HFFc6 (cell line): ENCODE measurements around the gene WDR49. TPM values are rescaled to one million over a fixed set of nuclear protein-coding genes. Genes with fewer than 3 reads are reported as not detected.

Source experiments
- DNase-seq: peaks from one replicate; pipeline ENCODE4 v3.0.0-alpha.2; 2018
- H3K27ac Mint-ChIP-seq: 2 replicates; pipeline ENCODE4 v1.8.0; 2020; ENCODE audit warnings: mild to moderate bottlenecking, mixed read lengths
- H3K27me3 Mint-ChIP-seq: 2 replicates; pipeline ENCODE4 v1.8.0; 2021; ENCODE audit warnings: mild to moderate bottlenecking, moderate library complexity, mixed read lengths; ENCODE audit not compliant: insufficient read depth
- H3K36me3 Mint-ChIP-seq: 2 replicates; pipeline ENCODE4 v1.8.0; 2021; ENCODE audit warnings: low read depth, mixed read lengths
- H3K4me1 Mint-ChIP-seq: 2 replicates; pipeline ENCODE4 v1.8.0; 2020; ENCODE audit warnings: low read depth, mixed read lengths
- H3K4me3 Mint-ChIP-seq: 2 replicates; pipeline ENCODE4 v1.8.0; 2020; ENCODE audit warnings: mild to moderate bottlenecking, moderate library complexity, mixed read lengths
- H3K9me3 Mint-ChIP-seq: 2 replicates; pipeline ENCODE4 v1.8.0; 2020; ENCODE audit warnings: mild to moderate bottlenecking, mixed read lengths
- CTCF ChIP-seq: fragments of 200-600 bp; sonication (generic); IDR thresholded peaks from 2 replicates; pipeline ENCODE4 v1.5.0; 2021; ENCODE audit warnings: antibody characterized with exemption, mild to moderate bottlenecking
- total RNA-seq, 6 experiments: library from RNA; stranded (reverse); fragmentation: NEBNext Ultra II Directional; extraction: Animal tissue kit (Norgen Biotek cat#: 25700); gene quantifications; 2 replicates in 1 of 6; 3 replicates in 5 of 6; pipeline ENCODE4 v1.2.3, GENCODE V29; 2021

The WDR49 gene
- total RNA-seq, 6 experiments from 2014 or later: not detected

- TF ChIP-seq CTCF: no peak
- Mint-ChIP-seq H3K4me1 (no peaks in the 10 kb centered on the region), H3K9me3 (peaks cover 33% of the 10 kb centered on the region), H3K36me3 (no peaks in the 10 kb centered on the region), H3K27ac (no peak overlapping the region), H3K27me3 (no peaks in the 10 kb centered on the region), H3K4me3 (no peak overlapping the region)
- DNase-seq: no peak
Observed at GRCh38 chr3:167450675-167451074, 203.1 kb downstream of the WDR49 start.

GRCh38 chr3:167450195-167450594, 203.5 kb downstream of the WDR49 start:
- no peak for DNase-seq
- no peaks in the 10 kb centered on the region for H3K4me1 Mint-ChIP-seq
- H3K9me3 Mint-ChIP-seq: peaks cover 35% of the 10 kb centered on the region
- H3K4me3 Mint-ChIP-seq: no peak overlapping the region
- no peak for TF ChIP-seq CTCF
- no peaks in the 10 kb centered on the region for H3K36me3 Mint-ChIP-seq
- no peak overlapping the region for H3K27ac Mint-ChIP-seq
- H3K27me3 Mint-ChIP-seq: no peaks in the 10 kb centered on the region

GRCh38 chr3:167445491-167445890, 208.3 kb downstream of the WDR49 start:
- Mint-ChIP-seq H3K27me3 (no peaks in the 10 kb centered on the region), H3K4me3 (no peak overlapping the region)

GRCh38 chr3:167441256-167441655, 212.5 kb downstream of the WDR49 start:
- 0 out of 2 replicates have a peak, but pooled peaks cover 3% of the 10 kb centered on the region for H3K36me3 Mint-ChIP-seq
- peaks cover 37% of the 10 kb centered on the region for H3K9me3 Mint-ChIP-seq
- H3K27ac Mint-ChIP-seq: no peak overlapping the region
- H3K4me1 Mint-ChIP-seq: no peaks in the 10 kb centered on the region
- H3K4me3 Mint-ChIP-seq: no peak overlapping the region
- TF ChIP-seq CTCF: no peak
- no peaks in the 10 kb centered on the region for H3K27me3 Mint-ChIP-seq
- no peak for DNase-seq

More at GRCh38 chr3:167445491-167445890, 208.3 kb downstream of the WDR49 start:
- Mint-ChIP-seq H3K36me3 (0 out of 2 replicates have a peak, but pooled peaks cover 3% of the 10 kb centered on the region), H3K9me3 (peaks cover 42% of the 10 kb centered on the region), H3K4me1 (no peaks in the 10 kb centered on the region), H3K27ac (no peak overlapping the region)
- DNase-seq: no peak
- TF ChIP-seq CTCF: no peak

GRCh38 chr3:167437428-167438139, 216.2 kb downstream of the WDR49 start:
- H3K4me3 Mint-ChIP-seq: no peak overlapping the region
- no peaks in the 10 kb centered on the region; the same call in 1 of the 2 replicates for H3K27me3 Mint-ChIP-seq
- 0 out of 2 replicates have a peak, but pooled peaks cover 3% of the 10 kb centered on the region for H3K36me3 Mint-ChIP-seq
- DNase-seq: no peak
- peaks cover 23% of the 10 kb centered on the region for H3K9me3 Mint-ChIP-seq
- H3K4me1 Mint-ChIP-seq: no peaks in the 10 kb centered on the region
- H3K27ac Mint-ChIP-seq: no peak overlapping the region
- no peak for TF ChIP-seq CTCF

Other genes with a start within 250 kb of the WDR49 start
- not detected for gene SERPINI2, start 179.9 kb downstream of the WDR49 start, total RNA-seq
- gene PDCD10, start 81.0 kb upstream of the WDR49 start, total RNA-seq: 10 to 100 TPM; 43.9 to 50.8 (median 46.2) TPM
- 1 to 10 TPM; 2.2 to 6.2 (median 2.6) TPM for gene SERPINI1, start 81.8 kb upstream of the WDR49 start, total RNA-seq